Activated naive CD8-positive, alpha-beta T cell treated with anti-CD3 and anti-CD28 coated beads, Interleukin-2, amount 50 U/mL, for 24 hours (primary cell): ENCODE results near the gene MBNL3.
"Not testable (repeated sequence)": the region's sequence is repeated elsewhere in the genome, so short reads cannot be mapped to it uniquely, and the experiment has no call there.

Experiments
- ATAC-seq: fragments of 150-1000 bp; cut with Tn5 transposase; one replicate; pipeline ENCODE4 v1.10.0; 2021
- DNase-seq: peaks from one replicate; pipeline ENCODE4 v3.0.0; 2021
- H3K27ac Mint-ChIP-seq: one replicate; pipeline ENCODE4 v1.8.0; 2021; ENCODE audit warnings: mild to moderate bottlenecking, mixed read lengths
- H3K27me3 Mint-ChIP-seq: one replicate; pipeline ENCODE4 v1.8.0; 2021; ENCODE audit warnings: mixed read lengths
- H3K36me3 Mint-ChIP-seq: one replicate; pipeline ENCODE4 v1.8.0; 2021; ENCODE audit warnings: low read depth, mixed read lengths
- H3K4me1 Mint-ChIP-seq: one replicate; pipeline ENCODE4 v1.8.0; 2021; ENCODE audit warnings: mixed read lengths
- H3K4me3 Mint-ChIP-seq: one replicate; pipeline ENCODE4 v1.8.0; 2021; ENCODE audit warnings: mild to moderate bottlenecking, moderate library complexity, mixed read lengths
- H3K9me3 Mint-ChIP-seq: one replicate; pipeline ENCODE4 v1.8.0; 2021; ENCODE audit warnings: mixed read lengths

MBNL3 gene

DNA sequence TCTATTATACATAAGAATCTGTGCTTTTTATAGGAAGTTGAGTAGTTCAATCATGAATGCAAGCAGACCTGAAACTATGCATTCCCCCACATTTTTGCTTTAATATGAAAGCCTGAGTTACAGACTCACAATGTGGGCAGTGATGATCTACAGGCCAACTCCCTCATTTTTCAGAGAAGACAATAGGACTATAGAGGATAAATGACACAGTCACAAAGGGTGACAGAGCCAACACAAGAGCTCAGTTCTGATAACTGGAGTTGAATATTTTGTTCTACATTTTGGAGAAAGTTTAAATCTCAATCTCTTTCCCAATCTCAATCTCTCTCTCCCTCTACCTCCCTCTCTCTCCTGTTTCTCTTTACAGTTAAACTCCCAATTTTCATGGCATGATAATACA is 27.0 kb downstream of the MBNL3 start:
- no peaks in the 10 kb centered on the region for H3K27me3 Mint-ChIP-seq

GRCh38 chrX:132452911-132453550 is 35.8 kb downstream of the MBNL3 start:
- no peak overlapping the region for H3K27ac Mint-ChIP-seq
- H3K9me3 Mint-ChIP-seq: peaks cover 7% of the 10 kb centered on the region
- ATAC-seq: no peak
- no peak overlapping the region for H3K4me3 Mint-ChIP-seq
- DNase-seq: no peak
- H3K4me1 Mint-ChIP-seq: no peaks in the 10 kb centered on the region
- H3K27me3 Mint-ChIP-seq: no peaks in the 10 kb centered on the region
- peaks cover 12% of the 10 kb centered on the region for H3K36me3 Mint-ChIP-seq

More for the DNA sequence above, 27.0 kb downstream of the MBNL3 start:
- Mint-ChIP-seq H3K4me1 (no peaks in the 10 kb centered on the region), H3K27ac (no peak overlapping the region), H3K36me3 (peaks cover 7% of the 10 kb centered on the region), H3K4me3 (no peak overlapping the region), H3K9me3 (no peaks in the 10 kb centered on the region)
- DNase-seq (no peak), ATAC-seq (no peak)

DNA sequence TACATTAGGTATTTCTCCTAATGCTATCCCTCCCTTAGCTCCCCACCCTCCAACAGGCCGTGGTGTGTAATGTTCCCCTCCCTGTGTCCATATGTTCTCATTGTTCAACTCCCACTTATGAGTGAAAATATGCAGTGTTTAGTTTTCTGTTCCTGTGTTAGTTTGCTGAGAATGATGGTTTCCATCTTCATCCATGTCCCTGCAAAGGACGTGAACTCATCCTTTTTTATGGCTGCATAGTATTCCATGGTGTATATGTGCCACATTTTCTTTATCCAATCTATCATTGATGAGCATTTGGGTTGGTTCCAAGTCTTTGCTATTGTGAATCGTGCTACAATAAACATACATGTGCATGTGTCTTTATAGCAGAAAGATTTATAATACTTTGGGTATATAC is 42.9 kb downstream of the MBNL3 start:
- H3K9me3 Mint-ChIP-seq: peaks cover 17% of the 10 kb centered on the region
- not testable (repeated sequence) for H3K4me3 Mint-ChIP-seq, ATAC-seq, H3K27ac Mint-ChIP-seq, DNase-seq, H3K36me3 Mint-ChIP-seq, H3K27me3 Mint-ChIP-seq, H3K4me1 Mint-ChIP-seq

DNA sequence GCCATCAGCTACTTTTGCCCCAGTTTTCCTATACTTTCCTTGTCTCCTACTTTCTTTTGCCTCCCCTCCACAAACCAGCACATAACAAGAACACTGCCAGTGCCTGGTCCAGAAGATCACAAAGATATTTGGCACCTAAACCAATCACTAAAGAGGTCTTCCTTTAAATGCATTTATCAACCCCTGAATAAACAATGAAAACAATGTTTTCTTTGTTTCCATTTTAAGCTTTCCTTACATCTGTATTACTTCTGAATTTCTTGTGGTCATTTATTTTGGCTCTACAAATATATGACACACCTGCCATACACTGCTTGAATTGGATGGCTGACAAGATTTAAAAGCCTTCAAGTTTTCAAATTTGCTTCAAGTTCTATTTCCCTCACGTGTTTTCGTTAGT is 43.9 kb downstream of the MBNL3 start:
- no peak for DNase-seq
- Mint-ChIP-seq H3K4me3 (no peak overlapping the region), H3K9me3 (peaks cover 17% of the 10 kb centered on the region), H3K27me3 (no peaks in the 10 kb centered on the region), H3K36me3 (peaks cover 8% of the 10 kb centered on the region), H3K27ac (no peak overlapping the region), H3K4me1 (peaks cover 4% of the 10 kb centered on the region)
- no peak for ATAC-seq

DNA sequence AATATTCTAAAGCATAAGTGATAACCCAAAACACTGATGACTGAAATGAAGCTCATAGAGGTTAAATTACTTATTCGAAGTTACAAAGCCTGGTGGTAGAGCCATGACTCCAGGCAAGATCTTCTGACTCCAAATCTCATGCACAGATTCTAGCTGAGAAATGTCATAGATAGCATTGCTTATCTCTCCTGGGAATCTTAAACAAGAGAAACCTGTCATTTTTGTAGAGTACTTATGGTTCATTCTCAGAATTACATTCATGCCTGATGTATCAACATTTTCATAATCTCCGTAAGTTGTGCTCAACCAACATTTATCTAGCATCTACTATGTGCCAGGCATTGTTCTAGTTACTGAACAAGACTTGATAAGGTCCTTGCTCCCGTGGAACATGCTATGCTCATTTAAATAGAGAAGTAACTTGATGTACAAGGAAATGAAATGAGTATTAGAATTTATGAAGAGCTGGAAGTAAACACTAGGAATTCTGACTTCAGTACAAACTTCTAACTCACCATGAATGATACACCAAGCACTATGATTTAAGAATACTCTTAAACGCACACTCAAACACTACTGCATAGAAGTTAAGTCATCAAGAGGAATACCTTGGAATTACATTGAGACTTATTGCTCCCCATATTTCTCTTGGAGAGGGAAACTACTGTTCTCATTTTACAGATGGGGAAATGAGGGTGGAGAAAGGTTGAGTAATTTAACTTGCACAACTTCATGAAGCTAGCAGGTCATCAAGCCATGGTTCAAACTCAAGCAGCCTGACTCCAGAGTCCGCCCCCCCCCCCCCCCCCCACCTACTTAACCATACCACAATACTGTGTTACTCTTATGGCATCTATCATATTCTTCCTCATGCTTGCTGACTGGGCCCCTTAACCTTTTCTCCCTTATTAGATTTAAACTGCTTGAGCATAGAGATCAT is 45.4 kb downstream of the MBNL3 start:
- H3K4me3 Mint-ChIP-seq: no peak overlapping the region
- H3K27ac Mint-ChIP-seq: no peak overlapping the region
- no peaks in the 10 kb centered on the region for H3K27me3 Mint-ChIP-seq
- H3K4me1 Mint-ChIP-seq: peaks cover 4% of the 10 kb centered on the region
- H3K36me3 Mint-ChIP-seq: peaks cover 4% of the 10 kb centered on the region
- no peak for DNase-seq
- H3K9me3 Mint-ChIP-seq: peaks cover 11% of the 10 kb centered on the region
- ATAC-seq: no peak

- DNase-seq (no peak), ATAC-seq (no peak)
- H3K27me3 Mint-ChIP-seq: no peaks in the 10 kb centered on the region
- no peak overlapping the region for H3K4me3 Mint-ChIP-seq
- H3K4me1 Mint-ChIP-seq: peaks cover 4% of the 10 kb centered on the region
- peaks cover 10% of the 10 kb centered on the region for H3K9me3 Mint-ChIP-seq
- H3K27ac Mint-ChIP-seq: no peak overlapping the region
- H3K36me3 Mint-ChIP-seq: peaks cover 2% of the 10 kb centered on the region
Observed at GRCh38 chrX:132442691-132443090, 46.1 kb downstream of the MBNL3 start.

DNA sequence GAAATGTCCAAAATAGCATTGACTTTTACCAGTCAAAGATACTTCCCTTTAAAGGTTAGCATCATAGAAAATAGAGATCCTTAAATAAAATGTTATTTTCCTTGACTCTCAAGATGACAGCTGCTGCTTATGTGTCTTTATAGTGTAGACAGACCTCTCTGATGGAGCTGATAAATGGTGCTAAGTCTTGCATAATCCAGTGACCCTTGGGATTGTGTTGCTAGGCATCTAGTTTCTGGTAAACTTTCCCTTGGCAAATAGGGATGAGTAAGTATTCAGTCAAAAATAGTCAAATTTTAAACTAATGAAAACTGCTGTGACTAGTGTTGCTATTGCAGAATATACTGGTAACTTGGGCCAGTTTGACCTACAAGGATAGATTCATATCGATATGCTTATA is 53.6 kb downstream of the MBNL3 start:
- no peak overlapping the region for H3K27ac Mint-ChIP-seq
- no peak for ATAC-seq
- no peaks in the 10 kb centered on the region for H3K4me1 Mint-ChIP-seq
- H3K9me3 Mint-ChIP-seq: no peaks in the 10 kb centered on the region
- no peak overlapping the region for H3K4me3 Mint-ChIP-seq
- H3K27me3 Mint-ChIP-seq: no peaks in the 10 kb centered on the region
- no peak for DNase-seq
- H3K36me3 Mint-ChIP-seq: peaks cover 11% of the 10 kb centered on the region

GRCh38 chrX:132433551-132433950 is 55.3 kb downstream of the MBNL3 start:
- DNase-seq (no peak), ATAC-seq (no peak)
- H3K27ac Mint-ChIP-seq: no peak overlapping the region
- no peaks in the 10 kb centered on the region for H3K4me1 Mint-ChIP-seq
- no peak overlapping the region for H3K4me3 Mint-ChIP-seq
- no peaks in the 10 kb centered on the region for H3K9me3 Mint-ChIP-seq
- H3K27me3 Mint-ChIP-seq: no peaks in the 10 kb centered on the region
- peaks cover 11% of the 10 kb centered on the region for H3K36me3 Mint-ChIP-seq

- Mint-ChIP-seq H3K4me1 (no peaks in the 10 kb centered on the region), H3K4me3 (no peak overlapping the region), H3K27me3 (no peaks in the 10 kb centered on the region), H3K9me3 (no peaks in the 10 kb centered on the region), H3K27ac (no peak overlapping the region), H3K36me3 (peaks cover 11% of the 10 kb centered on the region)
- DNase-seq (no peak), ATAC-seq (no peak)
Observed at GRCh38 chrX:132433001-132433400, 55.8 kb downstream of the MBNL3 start.

DNA sequence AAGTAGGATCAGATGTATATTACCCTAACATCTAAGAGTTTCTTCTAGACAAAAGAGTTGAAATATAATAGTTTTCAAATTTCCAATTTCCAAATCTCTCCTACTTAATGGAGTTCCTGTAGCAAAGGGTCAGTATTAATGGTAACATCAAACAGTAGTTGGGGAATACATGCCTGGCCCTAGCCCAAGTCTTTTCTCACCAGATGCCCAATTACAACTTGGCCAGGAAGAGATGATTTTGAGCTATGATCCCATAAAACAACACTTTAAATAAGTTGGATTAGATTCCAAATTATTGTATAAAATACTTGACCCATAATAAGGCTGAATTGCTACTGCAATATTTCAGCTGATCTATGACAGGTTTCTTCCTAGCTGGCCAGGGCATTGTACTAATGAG is 59.9 kb downstream of the MBNL3 start:
- Mint-ChIP-seq H3K27ac (no peak overlapping the region), H3K36me3 (peaks cover 2% of the 10 kb centered on the region), H3K9me3 (no peaks in the 10 kb centered on the region), H3K4me3 (no peak overlapping the region), H3K27me3 (no peaks in the 10 kb centered on the region), H3K4me1 (peaks cover 11% of the 10 kb centered on the region)
- DNase-seq (no peak), ATAC-seq (no peak)

- H3K27me3 Mint-ChIP-seq: no peaks in the 10 kb centered on the region
Observed at GRCh38 chrX:132426695-132427281, 62.0 kb downstream of the MBNL3 start.

DNA sequence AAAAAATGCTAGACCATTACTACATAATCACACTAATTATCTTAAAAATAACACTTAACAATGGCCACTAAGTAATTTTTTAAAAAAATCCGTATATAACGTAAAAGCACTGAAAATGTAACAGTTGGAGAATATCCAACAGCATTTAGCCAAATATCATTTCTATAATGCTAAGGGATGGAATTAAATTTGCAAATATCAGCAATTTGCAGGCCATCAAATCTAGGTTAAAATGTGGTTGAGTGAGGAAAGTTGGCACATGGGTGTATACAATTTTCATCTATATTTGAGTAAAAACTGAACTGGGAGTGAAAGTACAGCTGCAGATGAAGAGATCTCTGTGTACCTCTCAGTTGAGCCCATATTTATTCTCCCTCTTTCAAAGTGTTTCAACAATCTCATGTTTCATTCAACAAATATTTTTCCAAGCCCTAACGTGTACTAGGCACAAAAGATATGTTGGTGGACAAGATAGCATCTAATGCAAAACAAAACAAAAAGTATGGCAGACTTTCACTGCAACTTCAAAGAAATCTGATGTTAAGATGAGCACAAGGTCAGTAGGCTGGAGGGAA is 63.0 kb downstream of the MBNL3 start:
- Mint-ChIP-seq H3K36me3 (no peaks in the 10 kb centered on the region), H3K27ac (no peak overlapping the region), H3K4me1 (peaks cover 11% of the 10 kb centered on the region), H3K4me3 (no peak overlapping the region), H3K27me3 (no peaks in the 10 kb centered on the region), H3K9me3 (no peaks in the 10 kb centered on the region)
- ATAC-seq (no peak), DNase-seq (no peak)

More at GRCh38 chrX:132426695-132427281, 62.0 kb downstream of the MBNL3 start:
- ATAC-seq (no peak), DNase-seq (no peak)
- H3K36me3 Mint-ChIP-seq: no peaks in the 10 kb centered on the region
- H3K27ac Mint-ChIP-seq: no peak overlapping the region
- no peak overlapping the region for H3K4me3 Mint-ChIP-seq
- H3K4me1 Mint-ChIP-seq: peaks cover 11% of the 10 kb centered on the region
- no peaks in the 10 kb centered on the region for H3K9me3 Mint-ChIP-seq

GRCh38 chrX:132423323-132423722 is 65.5 kb downstream of the MBNL3 start:
- DNase-seq (no peak), ATAC-seq (no peak)
- Mint-ChIP-seq H3K4me3 (no peak overlapping the region), H3K27ac (no peak overlapping the region), H3K27me3 (no peaks in the 10 kb centered on the region), H3K4me1 (peaks cover 11% of the 10 kb centered on the region), H3K9me3 (no peaks in the 10 kb centered on the region), H3K36me3 (peaks cover 6% of the 10 kb centered on the region)

DNA sequence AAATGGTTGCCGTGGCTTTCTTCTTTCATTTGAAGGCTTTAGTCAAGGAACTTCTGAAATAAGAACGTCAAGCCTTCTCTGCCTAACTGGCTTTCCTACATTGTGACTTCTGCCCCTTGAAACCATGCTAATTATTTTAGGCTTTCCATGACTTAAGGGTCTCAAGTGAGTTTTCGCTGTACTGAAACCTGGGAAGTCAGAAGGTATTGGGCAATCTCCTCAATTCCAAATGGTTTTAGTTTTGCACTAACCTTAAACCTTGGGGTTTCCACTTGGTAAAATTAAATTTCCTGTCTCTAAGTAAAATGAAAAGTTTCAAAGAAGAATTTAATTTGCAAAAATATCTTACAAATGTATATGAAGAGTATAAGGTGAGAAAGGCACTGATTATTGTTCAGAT is 73.8 kb downstream of the MBNL3 start:
- Mint-ChIP-seq H3K4me1 (peaks cover 2% of the 10 kb centered on the region), H3K27me3 (no peaks in the 10 kb centered on the region), H3K36me3 (peaks cover 7% of the 10 kb centered on the region), H3K9me3 (no peaks in the 10 kb centered on the region), H3K4me3 (no peak overlapping the region), H3K27ac (no peak overlapping the region)
- no peak for ATAC-seq
- no peak for DNase-seq
